Measurements from ENCODE around the gene SNRNP27. TPM values are rescaled to one million over a fixed set of nuclear protein-coding genes. Genes with fewer than 3 reads are reported as not detected.
A peak's percentile ranks its signal among the peaks of the same experiment; 100 is the strongest.

SNRNP27 gene
- polyA plus RNA-seq, 1 experiment, result 14.3 TPM

DNA sequence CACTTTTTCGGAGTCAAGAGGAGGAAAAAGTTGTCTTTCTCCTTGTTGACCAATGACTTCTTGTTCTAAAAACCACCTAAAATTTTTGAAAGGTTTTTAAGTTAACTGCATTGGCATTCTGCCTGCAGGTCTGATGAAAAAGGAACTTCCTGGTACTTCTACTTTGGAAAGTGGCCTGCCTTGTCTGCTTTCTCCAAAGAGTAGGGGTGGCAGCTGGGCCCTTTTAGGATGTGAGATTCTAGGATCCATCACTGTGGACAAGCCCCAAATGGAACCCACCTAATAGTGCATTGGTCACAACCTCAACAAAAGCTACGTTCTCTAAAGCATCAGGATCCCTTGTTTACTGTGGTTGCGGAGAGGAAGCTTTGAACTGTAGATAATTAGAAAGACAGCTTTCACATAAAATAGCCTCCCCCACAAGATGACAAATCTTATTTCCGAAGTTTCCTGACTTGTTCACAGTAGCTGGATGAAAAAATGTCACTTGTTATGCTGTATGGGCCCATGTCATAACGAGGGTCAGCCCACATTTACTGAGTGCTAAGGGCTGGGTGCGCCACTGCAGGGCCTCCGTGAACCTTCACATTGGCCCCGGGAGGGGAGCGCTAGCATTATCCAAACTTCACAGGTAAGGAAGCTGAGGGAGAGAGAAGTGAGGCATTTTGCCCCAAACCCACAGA is 50.2 kb downstream of the SNRNP27 start:
- no peak for TF ChIP-seq CTCF (IDR thresholded peaks at IDR 0.05; ENCODE audit: insufficient read depth, low read depth, low read length)
- DNase-seq (ENCODE audit: low read depth), result no peak
- ChIA-PET POLR2A (no interaction called here), CTCF (no interaction called here)
- Histone ChIP-seq H3K36me3 (ENCODE audit: control insufficient read depth, insufficient read depth, low read length) (peaks cover 6% of the 10 kb centered on the region), H3K4me3 (ENCODE audit: low read depth, low read length) (no peak overlapping the region), H3K27me3 (ENCODE audit: control insufficient read depth, insufficient read depth, low read length) (no peaks in the 10 kb centered on the region)

- Histone ChIP-seq H3K4me3 (ENCODE audit: low read depth, low read length) (no peak overlapping the region), H3K27me3 (ENCODE audit: control insufficient read depth, insufficient read depth, low read length) (no peaks in the 10 kb centered on the region), H3K36me3 (ENCODE audit: control insufficient read depth, insufficient read depth, low read length) (peaks cover 4% of the 10 kb centered on the region)
- ChIA-PET CTCF (no interaction called here), POLR2A (no interaction called here)
- DNase-seq (ENCODE audit: low read depth), result no peak
- no peak for TF ChIP-seq CTCF (IDR thresholded peaks at IDR 0.05; ENCODE audit: insufficient read depth, low read depth, low read length)
Measured at GRCh38 chr2:69944756-69945155, 51.0 kb downstream of the SNRNP27 start.

GRCh38 chr2:69945441-69945840 is 51.7 kb downstream of the SNRNP27 start:
- POLR2A ChIA-PET, result no interaction called here
- no peak for TF ChIP-seq CTCF (IDR thresholded peaks at IDR 0.05; ENCODE audit: insufficient read depth, low read depth, low read length)
- H3K4me3 ChIP-seq (ENCODE audit: low read depth, low read length), result no peak overlapping the region
- peaks cover 4% of the 10 kb centered on the region for H3K36me3 ChIP-seq (ENCODE audit: control insufficient read depth, insufficient read depth, low read length)
- H3K27me3 ChIP-seq (ENCODE audit: control insufficient read depth, insufficient read depth, low read length), result no peaks in the 10 kb centered on the region
- CTCF ChIA-PET, result interaction anchor here (1.9 kb wide), 1 partner anchor 10 kb away, joined by 5 read pairs; no protein-coding TSS in a partner anchor
- DNase-seq (ENCODE audit: low read depth), result no peak

DNA sequence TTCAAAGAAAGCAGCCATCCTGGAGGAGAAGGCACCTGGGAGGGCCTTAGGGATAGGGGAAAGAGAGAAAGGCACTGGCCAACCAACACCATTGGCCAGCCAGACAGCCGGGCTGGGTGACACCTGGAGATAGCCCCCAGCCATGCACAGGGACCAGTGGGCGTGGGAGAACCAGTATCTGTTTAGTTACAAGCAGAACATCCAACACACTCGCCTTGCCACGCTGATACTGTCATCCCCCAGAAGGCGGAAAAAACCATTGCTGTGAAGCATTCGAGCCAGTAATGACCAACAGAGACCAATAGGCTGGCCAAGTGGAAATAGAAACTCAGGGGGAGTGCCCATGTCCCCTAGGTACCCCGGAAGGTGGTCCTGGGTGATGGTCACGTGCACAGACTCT is 52.2 kb downstream of the SNRNP27 start:
- peaks cover 2% of the 10 kb centered on the region for H3K36me3 ChIP-seq (ENCODE audit: control insufficient read depth, insufficient read depth, low read length)
- no peak for TF ChIP-seq CTCF (IDR thresholded peaks at IDR 0.05; ENCODE audit: insufficient read depth, low read depth, low read length)
- H3K4me3 ChIP-seq (ENCODE audit: low read depth, low read length), result no peak overlapping the region
- no peaks in the 10 kb centered on the region for H3K27me3 ChIP-seq (ENCODE audit: control insufficient read depth, insufficient read depth, low read length)
- ChIA-PET CTCF (interaction anchor here (1.9 kb wide), 1 partner anchor 9 kb away, joined by 5 read pairs; no protein-coding TSS in a partner anchor), POLR2A (no interaction called here)
- DNase-seq (ENCODE audit: low read depth), result no peak

DNA sequence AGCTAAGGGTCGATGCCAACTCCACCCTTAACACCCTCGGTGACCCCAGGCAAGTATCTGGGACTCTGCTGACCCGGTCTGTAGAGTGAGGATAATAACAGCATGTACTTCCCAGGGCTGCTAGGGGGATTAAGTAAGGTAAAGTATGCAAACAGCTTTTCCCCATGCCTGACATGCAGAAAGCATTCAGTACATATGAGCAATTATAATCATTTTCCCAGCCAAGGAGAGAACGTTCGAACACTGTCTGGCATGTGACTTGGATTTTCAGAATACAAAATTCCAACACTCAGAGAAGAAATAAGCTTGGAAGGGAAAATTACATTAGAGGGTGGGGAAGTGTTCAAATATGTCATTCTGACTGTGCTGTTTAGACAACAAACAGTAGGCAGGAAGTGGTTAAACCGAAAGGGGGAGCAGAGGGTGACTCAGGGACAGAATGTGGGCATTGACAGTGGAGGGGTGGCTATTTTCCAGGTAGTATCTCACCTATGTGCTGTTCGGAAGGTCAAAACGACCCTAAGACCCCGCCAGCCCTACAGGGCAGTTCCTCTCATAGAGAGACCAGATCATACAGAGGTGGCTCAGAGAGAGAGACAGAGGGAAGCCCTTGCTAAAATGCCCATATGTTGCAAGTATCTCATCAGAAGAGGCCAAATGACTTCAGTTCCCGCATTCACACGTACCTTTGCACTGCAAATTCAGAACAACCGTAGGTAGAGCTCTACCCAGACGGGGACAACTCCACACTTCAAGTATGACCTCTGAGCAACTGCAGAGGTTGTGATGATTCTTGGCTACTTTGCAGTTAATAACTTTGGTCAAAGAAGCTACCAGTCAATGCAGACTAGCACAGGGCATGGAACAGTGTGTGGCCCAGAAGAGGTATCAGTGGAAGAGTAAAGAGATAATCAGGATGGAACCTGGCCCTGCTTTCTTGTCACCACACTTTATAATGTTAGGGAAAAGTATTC is 52.9 kb downstream of the SNRNP27 start:
- no peaks in the 10 kb centered on the region for H3K27me3 ChIP-seq (ENCODE audit: control insufficient read depth, insufficient read depth, low read length)
- H3K36me3 ChIP-seq (ENCODE audit: control insufficient read depth, insufficient read depth, low read length), result peaks cover 2% of the 10 kb centered on the region
- TF ChIP-seq CTCF (IDR thresholded peaks at IDR 0.05; ENCODE audit: insufficient read depth, low read depth, low read length), result no peak
- CTCF ChIA-PET, result interaction anchor here (0.6 to 1.9 kb wide), 3 partner anchors 9 to 25 kb away, joined by 3 to 5 read pairs (median 3); no protein-coding TSS in a partner anchor
- no peak overlapping the region for H3K4me3 ChIP-seq (ENCODE audit: low read depth, low read length)
- POLR2A ChIA-PET, result no interaction called here
- peak; percentile 22 for DNase-seq (ENCODE audit: low read depth)

Measured in BJ (cell line).